ENCODE measurements around the gene SLC17A7.
"Not testable (repeated sequence)": the region's sequence is repeated elsewhere in the genome, so short reads cannot be mapped to it uniquely, and the experiment has no call there.

- TF ChIP-seq CTCF, POLR2AphosphoS5, POLR2A (IDR thresholded peaks at IDR 0.05): not testable (repeated sequence)
These were observed 19.8 kb upstream of the SLC17A7 start for GRCh38 chr19:49461130-49461529.

Data from suprapubic skin (tissue), 4 donors.